HG03565 (cell line): ENCODE data around the gene DCUN1D3.
"Not testable (repeated sequence)": the region's sequence is repeated elsewhere in the genome, so short reads cannot be mapped to it uniquely, and the experiment has no call there.

Experiments used
- ATAC-seq: cut with Tn5 transposase; IDR thresholded peaks from one replicate; pipeline ENCODE4 v1.9.1; 2021; ENCODE audit warnings: mild to moderate bottlenecking, moderate library complexity; ENCODE audit not compliant: unreplicated experiment

The DCUN1D3 gene, protein sequence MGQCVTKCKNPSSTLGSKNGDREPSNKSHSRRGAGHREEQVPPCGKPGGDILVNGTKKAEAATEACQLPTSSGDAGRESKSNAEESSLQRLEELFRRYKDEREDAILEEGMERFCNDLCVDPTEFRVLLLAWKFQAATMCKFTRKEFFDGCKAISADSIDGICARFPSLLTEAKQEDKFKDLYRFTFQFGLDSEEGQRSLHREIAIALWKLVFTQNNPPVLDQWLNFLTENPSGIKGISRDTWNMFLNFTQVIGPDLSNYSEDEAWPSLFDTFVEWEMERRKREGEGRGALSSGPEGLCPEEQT

GRCh38 chr16:20900299-20901067 is at the start of gene DCUN1D3, which contains the start of gene LYRM1:
Gene DCUN1D3, minus strand, starts transcription at chr16:20900358. Its CDS starts 37,820 bp downstream, at chr16:20862538.
Gene LYRM1, plus strand, starts transcription at chr16:20900771. Its CDS starts 14,785 bp downstream, at chr16:20915556.
- ATAC-seq, result peak; percentile 60

DNA sequence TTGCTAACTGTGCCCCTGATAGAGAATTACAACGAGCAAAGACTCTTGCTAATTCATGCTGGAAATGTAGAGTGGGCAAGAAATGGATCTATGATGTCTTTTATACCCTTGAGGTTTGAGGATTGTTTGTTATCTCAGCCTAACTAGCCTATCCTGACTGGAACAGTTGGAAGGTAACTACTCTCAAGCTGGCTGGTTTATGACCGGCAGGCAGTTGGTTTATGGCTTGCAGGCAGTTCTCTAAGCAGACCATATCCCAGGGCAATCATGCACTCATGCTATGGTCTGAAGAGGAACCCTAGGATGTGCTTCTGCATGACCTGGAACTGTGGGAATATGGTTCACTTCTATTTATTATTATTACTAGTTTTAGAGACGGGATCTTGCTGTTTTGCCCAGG is 49.5 kb upstream of the DCUN1D3 start:
- no peak for ATAC-seq

DNA sequence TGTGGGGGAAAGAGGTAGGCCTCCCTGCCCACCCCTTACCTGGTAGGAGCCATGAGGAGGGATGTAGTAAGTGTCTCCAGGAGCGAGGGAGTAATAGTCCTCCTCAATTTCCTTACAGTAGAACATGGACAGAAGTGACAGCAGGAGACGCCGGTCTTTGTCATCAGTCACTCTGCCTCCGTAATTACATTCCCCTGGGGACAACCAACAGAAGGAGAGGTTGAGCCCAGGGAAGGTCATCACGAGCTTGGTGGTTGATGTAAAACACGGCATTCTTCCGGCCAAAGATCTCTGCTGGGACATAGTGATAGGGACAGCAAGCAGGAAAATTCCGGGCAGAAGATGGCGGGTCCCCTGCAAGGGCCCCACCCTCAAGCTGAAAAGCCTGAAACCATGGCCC is 48.3 kb upstream of the DCUN1D3 start:
- no peak for ATAC-seq

- no peak for ATAC-seq
Observed at GRCh38 chr16:20946015-20946629, 46.0 kb upstream of the DCUN1D3 start.

GRCh38 chr16:20945575-20945875 is 45.4 kb upstream of the DCUN1D3 start:
- ATAC-seq, result not testable (repeated sequence)

DNA sequence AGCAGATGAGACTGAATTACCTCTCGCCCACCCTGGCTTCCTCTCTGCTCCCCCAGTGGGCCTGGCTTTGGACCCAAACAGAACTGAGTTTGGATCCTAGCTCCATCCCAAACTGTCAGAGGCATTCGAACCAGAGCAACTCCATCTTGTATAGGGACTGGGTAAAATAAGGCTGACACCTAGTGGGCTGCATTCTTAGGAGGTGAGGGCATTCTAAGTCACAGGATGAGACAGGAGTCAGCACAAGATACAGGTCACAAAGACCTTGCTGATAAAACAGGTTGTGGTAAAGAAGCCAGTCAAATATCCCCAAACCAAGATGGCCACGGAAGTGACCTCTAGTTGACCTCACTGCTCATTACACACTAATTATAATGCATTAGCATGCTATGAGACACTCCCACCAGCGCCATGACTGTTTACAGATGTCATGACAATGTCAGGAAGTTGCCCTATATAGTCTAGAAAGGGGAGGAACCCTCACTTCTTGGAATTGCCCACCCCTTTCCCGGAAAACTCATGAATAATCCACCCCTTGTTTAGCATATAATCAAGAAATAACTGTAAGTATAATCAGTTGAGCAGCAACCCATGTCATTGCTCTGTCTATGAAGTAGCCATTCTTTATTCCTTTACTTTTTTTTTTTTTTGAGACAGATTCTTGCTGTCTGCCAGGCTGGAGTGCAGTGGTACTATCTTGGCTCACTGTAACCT is 44.9 kb upstream of the DCUN1D3 start:
- ATAC-seq, result no peak

- ATAC-seq, result no peak
Observed at GRCh38 chr16:20942256-20942655, 42.1 kb upstream of the DCUN1D3 start.

DNA sequence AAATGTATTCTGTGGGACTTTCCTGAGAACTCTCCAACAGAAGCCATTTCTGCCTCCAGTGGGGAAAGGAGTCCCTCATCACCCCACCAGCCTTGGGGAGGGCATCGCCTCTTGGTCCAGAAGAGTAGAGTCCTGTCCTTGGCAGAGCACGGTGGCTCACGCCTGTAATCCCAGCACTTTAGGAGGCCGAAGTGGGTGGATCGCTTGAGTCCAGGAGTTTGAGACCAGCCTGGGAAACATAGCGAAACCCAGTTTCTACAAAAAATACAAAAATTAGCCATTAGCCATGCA is 41.4 kb upstream of the DCUN1D3 start:
- no peak for ATAC-seq

DNA sequence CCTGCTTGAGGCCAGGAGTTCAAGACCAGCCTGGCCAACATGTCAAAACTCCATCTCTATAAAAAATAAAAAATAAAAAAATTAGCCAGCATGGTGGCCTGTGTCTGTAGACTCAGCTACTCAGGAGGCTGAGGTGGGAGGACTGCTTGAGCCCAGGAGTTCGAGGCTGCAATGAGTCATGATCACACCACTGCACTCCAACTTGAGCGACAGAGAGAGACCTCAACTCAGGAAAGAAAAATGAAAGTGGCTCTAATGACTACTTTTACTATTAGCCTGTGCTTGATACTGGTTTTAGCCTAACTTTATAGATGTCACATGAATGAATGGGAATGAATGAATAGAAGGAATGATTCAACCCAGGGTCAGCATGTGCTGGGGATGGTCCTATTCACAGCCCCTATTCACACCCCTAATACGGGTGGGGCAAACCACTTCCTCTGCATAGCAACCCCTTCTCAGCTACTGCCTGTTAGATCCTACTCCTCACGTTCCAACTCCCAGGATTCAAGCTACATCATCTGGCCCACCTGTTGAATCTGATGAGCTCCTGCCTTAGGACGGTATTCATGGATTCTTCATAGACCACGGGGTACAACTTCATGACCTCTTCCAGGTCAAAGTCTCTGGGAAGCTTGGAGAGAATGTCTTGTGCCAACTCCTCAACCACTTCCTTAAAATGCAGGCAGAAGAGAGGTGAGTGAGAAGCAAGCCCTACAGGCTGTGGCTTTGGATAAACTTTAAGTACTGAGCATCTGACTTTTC is 40.9 kb upstream of the DCUN1D3 start:
- ATAC-seq, result no peak

DNA sequence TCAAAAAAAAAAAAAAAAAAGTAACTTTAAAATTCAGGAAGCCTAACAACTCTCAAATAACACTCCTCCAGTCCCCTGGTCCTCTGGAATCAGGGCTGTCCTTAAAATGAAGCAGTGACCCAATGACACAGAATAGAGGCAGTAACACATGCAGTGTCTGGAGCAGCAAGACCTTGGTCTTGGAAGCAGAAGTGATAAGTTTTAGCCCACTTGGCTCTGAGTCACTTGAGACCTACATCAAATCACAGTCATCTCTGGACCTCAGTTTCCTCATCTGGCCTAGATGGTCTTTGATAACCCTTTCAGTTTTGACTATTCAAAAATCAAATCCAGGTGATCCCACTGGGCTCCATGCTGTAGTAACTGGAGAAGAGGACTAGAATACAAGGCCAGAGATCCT is 39.5 kb upstream of the DCUN1D3 start:
- no peak for ATAC-seq

DNA sequence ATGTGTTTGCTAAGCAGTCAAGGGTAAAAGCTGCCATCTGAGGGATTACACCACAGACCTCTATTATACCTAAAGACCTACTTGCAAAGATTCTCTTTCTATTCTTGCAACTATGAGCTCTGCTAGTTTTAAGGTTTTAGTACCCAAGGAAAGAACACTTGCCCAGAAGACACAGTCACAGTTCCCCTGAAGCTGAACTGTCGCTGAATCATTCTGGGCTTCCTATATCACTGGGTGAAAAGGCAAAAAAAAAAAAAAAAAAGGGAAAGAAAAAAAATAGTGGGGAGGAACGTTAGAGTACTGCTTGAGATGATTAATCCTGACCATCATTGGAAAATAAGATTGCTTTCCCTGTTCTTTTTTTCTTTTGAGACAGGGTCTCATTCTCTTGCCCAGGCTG is 38.3 kb upstream of the DCUN1D3 start:
- ATAC-seq, result no peak

- no peak for ATAC-seq
Observed at GRCh38 chr16:20937736-20938135, 37.6 kb upstream of the DCUN1D3 start.

DNA sequence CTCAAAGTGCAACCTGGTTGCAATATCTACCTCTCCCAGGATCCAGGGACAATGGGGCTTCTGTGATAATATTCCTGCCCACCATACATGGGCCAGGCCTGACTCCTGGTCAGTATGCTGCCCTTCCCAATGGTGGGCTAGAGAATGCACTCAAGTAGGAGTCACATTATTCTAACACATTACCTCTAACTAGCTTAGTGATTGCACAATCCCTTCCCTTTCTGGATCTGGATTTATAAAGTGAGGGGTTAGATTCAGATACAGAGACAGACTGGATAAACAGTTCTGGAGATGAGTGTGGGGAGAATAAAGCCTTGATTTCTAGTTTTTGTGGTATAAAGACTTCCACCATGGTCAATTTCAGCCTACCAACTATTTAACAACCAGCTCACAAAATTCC is 33.4 kb upstream of the DCUN1D3 start:
- no peak for ATAC-seq

- ATAC-seq, result no peak
Observed at GRCh38 chr16:20931066-20931600, 31.0 kb upstream of the DCUN1D3 start.

DNA sequence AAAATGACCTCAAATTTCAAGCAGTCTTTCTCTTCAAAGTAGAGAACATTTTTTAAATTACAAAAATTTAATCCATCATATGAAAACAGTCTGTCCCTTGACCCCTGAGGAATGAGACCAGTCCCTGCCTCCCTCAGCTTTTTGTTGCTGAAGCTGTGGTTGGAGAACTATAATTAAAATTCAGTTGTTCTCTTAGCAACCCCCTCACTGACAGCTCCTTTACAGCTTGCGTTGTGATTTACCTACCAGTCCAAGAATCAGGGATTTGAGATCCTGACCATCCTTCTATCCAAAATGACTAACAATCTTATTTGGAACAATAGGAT is 30.2 kb upstream of the DCUN1D3 start:
- no peak for ATAC-seq

- not testable (repeated sequence) for ATAC-seq
Observed at GRCh38 chr16:20929676-20930364, 29.7 kb upstream of the DCUN1D3 start.

- no peak for ATAC-seq
Observed at GRCh38 chr16:20928774-20929411, 28.7 kb upstream of the DCUN1D3 start.

GRCh38 chr16:20925751-20926150 is 25.6 kb upstream of the DCUN1D3 start:
- no peak for ATAC-seq

DNA sequence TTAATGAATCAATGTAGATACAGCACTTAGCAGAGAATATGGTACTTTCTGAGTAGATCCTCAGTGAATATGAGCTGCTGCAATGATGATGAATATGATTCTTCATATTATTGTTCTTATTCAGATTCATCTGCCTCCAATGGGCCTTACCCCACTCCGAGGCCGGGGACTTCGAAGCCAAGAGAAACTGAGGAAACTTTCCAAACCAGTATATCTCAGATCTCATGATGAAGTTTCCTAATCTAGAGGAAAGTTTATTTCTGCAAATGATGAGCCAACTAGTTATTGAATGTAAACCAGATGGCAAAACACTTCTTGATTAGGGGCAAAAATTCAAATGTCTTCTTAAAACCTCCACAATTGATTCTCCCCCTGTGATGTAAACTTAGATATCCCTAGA is 23.7 kb upstream of the DCUN1D3 start:
- ATAC-seq, result no peak

- no peak for ATAC-seq
Observed at GRCh38 chr16:20920799-20921198, 20.6 kb upstream of the DCUN1D3 start.
